HL-60 (cell line): ENCODE measurements around the gene ZAP70.

Experiments used
- DNase-seq, 2 experiments: peaks; one replicate each; pipeline ENCODE4 v3.0.0-alpha.2; 2010 to 2020; ENCODE audit warnings: low read depth in 1 of 2, low spot score in 1 of 2
- H3K27ac ChIP-seq: fragments of 250-450 bp; sonication (Bioruptor Pico); replicated peaks from 2 replicates; pipeline ENCODE4 v1.5.1; 2020; ENCODE audit warnings: mild to moderate bottlenecking, moderate library complexity
- H3K27me3 ChIP-seq: fragments of 250-450 bp; sonication (Bioruptor Pico); 2 replicates; pipeline ENCODE4 v1.5.1; 2021; ENCODE audit warnings: mild to moderate bottlenecking, moderate library complexity; ENCODE audit not compliant: insufficient read depth, poor library complexity, severe bottlenecking
- H3K4me3 ChIP-seq: replicated peaks from 2 replicates; pipeline ENCODE4 v1.5.1; 2011; ENCODE audit warnings: mild to moderate bottlenecking, control low read depth, low read length; ENCODE audit not compliant: insufficient read depth
- CTCF ChIP-seq: IDR thresholded peaks from one replicate; pipeline ENCODE4 v1.5.1; 2011; ENCODE audit warnings: low read length, control low read depth, inconsistent platforms; ENCODE audit not compliant: insufficient read depth
- GABPA ChIP-seq: IDR thresholded peaks from 2 replicates; pipeline ENCODE4 v1.6.1; 2012; ENCODE audit warnings: low read depth
- POLR2AphosphoS5 ChIP-seq: IDR thresholded peaks from 2 replicates; pipeline ENCODE4 v1.6.1; 2012; ENCODE audit warnings: low read depth
- REST ChIP-seq: IDR thresholded peaks from 2 replicates; pipeline ENCODE4 v1.6.1; 2012; ENCODE audit warnings: low read depth; ENCODE audit not compliant: insufficient replicate concordance
- SPI1 ChIP-seq: IDR thresholded peaks from 2 replicates; pipeline ENCODE4 v1.6.1; 2012; ENCODE audit warnings: low read depth, mild to moderate bottlenecking, borderline replicate concordance

Gene ZAP70

GRCh38 chr2:97735161-97735561 lies 21.8 kb downstream of the ZAP70 start:
- H3K27me3 ChIP-seq: no peaks in the 10 kb centered on the region
- H3K4me3 ChIP-seq: no peak overlapping the region

GRCh38 chr2:97736185-97736584 lies 22.8 kb downstream of the ZAP70 start:
- Histone ChIP-seq H3K4me3 (no peak overlapping the region), H3K27ac (no peak overlapping the region), H3K27me3 (no peaks in the 10 kb centered on the region)
- TF ChIP-seq POLR2AphosphoS5 (no peak), REST (no peak), SPI1 (no peak), GABPA (no peak)
- DNase-seq: no peak

More at GRCh38 chr2:97735161-97735561, 21.8 kb downstream of the ZAP70 start:
- no peak for TF ChIP-seq GABPA
- TF ChIP-seq SPI1: no peak
- TF ChIP-seq REST: no peak
- no peak for TF ChIP-seq POLR2AphosphoS5
- no peak for TF ChIP-seq CTCF
- no peak overlapping the region for H3K27ac ChIP-seq
- no peak for DNase-seq

- H3K27me3 ChIP-seq: no peaks in the 10 kb centered on the region
- no peak for TF ChIP-seq POLR2AphosphoS5
- TF ChIP-seq CTCF: no peak
- TF ChIP-seq SPI1: no peak
- no peak for TF ChIP-seq REST
- no peak overlapping the region for H3K27ac ChIP-seq
- no peak for DNase-seq
- H3K4me3 ChIP-seq: no peak overlapping the region
Measured at GRCh38 chr2:97736608-97737330, 23.4 kb downstream of the ZAP70 start.
